Retina (tissue), 1 donor: Measurements from ENCODE around the gene LGALS7.
"Not testable (repeated sequence)": the region's sequence is repeated elsewhere in the genome, so short reads cannot be mapped to it uniquely, and the experiment has no call there.

Experiments used
- DNase-seq: peaks from one replicate; pipeline ENCODE4 v3.0.0-alpha.2; 2016

LGALS7 gene

GRCh38 chr19:38773469-38774177 is at the start of gene LGALS7:
Gene LGALS7, minus strand, starts transcription at chr19:38773517. Its CDS starts 25 bp downstream, at chr19:38773492.
- DNase-seq = no peak

GRCh38 chr19:38821230-38821825 is 48.0 kb upstream of the LGALS7 start:
- DNase-seq = not testable (repeated sequence)

GRCh38 chr19:38819231-38819920 is 46.1 kb upstream of the LGALS7 start:
- DNase-seq = no peak

GRCh38 chr19:38817081-38817480 is 43.8 kb upstream of the LGALS7 start:
- DNase-seq = no peak

GRCh38 chr19:38816131-38816750 is 42.9 kb upstream of the LGALS7 start:
- DNase-seq = no peak

- DNase-seq = no peak
Observed at GRCh38 chr19:38815059-38816001, 42.0 kb upstream of the LGALS7 start.

GRCh38 chr19:38813932-38814331 is 40.6 kb upstream of the LGALS7 start:
- DNase-seq = not testable (repeated sequence)

GRCh38 chr19:38813323-38813722 is 40.0 kb upstream of the LGALS7 start:
- no peak for DNase-seq

- DNase-seq = no peak
Observed at GRCh38 chr19:38812841-38813320, 39.6 kb upstream of the LGALS7 start, which contains the start of gene LGALS4. Gene LGALS4, minus strand, starts transcription at chr19:38812945. Its CDS starts 59 bp downstream, at chr19:38812886.

- no peak for DNase-seq
Observed at GRCh38 chr19:38812009-38812840, 38.9 kb upstream of the LGALS7 start.

GRCh38 chr19:38809592-38810252 is 36.4 kb upstream of the LGALS7 start:
- no peak for DNase-seq

- DNase-seq = no peak
Observed at GRCh38 chr19:38808741-38809140, 35.4 kb upstream of the LGALS7 start.

- DNase-seq = not testable (repeated sequence)
Observed at GRCh38 chr19:38807374-38808098, 34.2 kb upstream of the LGALS7 start.

- DNase-seq = no peak
Observed at GRCh38 chr19:38806371-38806770, 33.1 kb upstream of the LGALS7 start.

GRCh38 chr19:38805180-38805579 is 31.9 kb upstream of the LGALS7 start:
- no peak for DNase-seq

GRCh38 chr19:38803543-38803942 is 30.2 kb upstream of the LGALS7 start:
- no peak for DNase-seq

GRCh38 chr19:38801359-38802095 is 28.2 kb upstream of the LGALS7 start:
- no peak for DNase-seq

GRCh38 chr19:38800577-38801347 is 27.4 kb upstream of the LGALS7 start:
- no peak for DNase-seq
